Measurements from ENCODE around the gene HS3ST6.
"Not testable (repeated sequence)": the region's sequence is repeated elsewhere in the genome, so short reads cannot be mapped to it uniquely, and the experiment has no call there.

HS3ST6 gene

DNA sequence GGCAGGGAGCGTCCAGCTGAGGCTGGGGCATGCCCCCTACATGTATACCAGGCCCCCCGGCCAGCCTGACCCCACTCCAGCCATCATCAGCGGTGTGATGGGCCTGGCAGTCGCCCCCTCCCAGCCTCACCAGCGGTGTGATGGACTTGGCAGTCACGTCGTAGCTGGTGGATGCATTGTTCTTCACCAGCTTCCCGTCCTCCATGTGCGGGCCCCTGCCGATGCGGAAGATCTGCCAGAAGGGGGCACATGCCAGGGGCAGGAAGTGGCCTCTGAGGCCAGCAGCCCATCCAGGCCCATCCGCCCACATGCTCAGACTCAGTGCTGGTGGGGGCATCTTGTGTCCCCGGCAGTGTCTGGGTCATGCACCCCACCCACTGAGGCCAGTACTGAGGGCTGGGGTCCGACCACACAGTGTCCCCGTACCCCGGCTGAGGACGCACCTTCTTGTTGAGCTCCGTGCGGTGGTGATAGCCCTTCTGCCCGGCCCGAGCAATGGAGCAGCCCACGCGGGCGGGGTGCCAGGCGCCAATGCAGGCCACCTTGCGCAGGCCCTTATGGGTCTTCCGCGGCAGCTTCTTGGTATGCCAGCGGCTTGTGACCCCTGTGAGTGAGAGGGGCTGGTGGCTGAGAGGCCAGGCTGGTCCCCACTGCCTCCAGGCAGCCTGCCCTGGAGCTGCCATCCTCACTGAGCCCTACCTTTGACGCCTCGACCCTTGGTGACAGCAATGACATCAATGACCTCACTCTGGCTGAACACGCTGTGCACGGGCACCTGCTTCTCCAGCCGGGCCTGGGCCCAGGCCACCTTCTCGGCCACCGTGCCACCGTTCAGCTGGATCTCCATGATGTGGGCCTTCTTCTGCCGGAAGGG, 28.5 kb upstream of the HS3ST6 start:
- DNase-seq (ENCODE audit: low read depth), result no peak

DNA sequence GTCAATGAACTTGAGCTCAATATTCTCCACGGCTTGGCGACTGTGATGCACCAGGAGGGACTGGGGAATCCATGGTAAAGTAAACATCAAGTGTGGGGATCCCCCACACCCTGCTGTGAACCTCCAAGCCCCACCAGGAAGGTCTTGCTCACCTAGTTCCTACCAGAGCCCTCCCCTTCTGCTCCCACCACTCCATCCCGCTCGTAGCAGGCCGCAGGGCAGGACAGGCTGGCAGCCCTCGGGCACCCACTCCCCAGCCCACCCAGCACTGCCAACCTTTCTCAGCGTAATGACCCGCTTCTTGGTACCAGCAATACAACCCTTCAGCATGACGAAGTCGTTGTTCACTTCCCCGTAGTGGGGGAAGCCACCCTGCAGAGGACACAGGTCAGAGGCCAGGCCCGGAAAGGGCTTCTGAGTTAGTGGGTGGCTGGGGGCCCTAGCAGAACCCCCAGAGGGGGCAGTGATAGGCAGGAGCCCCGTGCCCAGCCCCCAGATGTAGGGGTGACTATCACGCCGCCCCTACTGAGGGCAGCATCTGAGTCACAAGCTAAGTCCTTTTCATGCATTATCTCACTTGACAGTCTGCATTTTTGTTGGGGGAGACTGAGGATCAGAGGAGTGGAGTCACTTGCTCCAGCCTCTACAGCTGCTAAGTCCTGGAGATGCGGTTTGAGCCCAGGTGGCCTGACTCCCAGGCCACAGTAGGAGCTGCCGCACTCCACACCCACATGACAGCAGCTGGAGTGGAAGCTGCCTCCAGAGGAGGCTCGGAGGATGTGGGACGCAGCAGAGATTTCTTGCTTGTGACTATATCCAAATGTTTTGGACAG, 27.6 kb upstream of the HS3ST6 start:
- DNase-seq (ENCODE audit: low read depth), result no peak

DNA sequence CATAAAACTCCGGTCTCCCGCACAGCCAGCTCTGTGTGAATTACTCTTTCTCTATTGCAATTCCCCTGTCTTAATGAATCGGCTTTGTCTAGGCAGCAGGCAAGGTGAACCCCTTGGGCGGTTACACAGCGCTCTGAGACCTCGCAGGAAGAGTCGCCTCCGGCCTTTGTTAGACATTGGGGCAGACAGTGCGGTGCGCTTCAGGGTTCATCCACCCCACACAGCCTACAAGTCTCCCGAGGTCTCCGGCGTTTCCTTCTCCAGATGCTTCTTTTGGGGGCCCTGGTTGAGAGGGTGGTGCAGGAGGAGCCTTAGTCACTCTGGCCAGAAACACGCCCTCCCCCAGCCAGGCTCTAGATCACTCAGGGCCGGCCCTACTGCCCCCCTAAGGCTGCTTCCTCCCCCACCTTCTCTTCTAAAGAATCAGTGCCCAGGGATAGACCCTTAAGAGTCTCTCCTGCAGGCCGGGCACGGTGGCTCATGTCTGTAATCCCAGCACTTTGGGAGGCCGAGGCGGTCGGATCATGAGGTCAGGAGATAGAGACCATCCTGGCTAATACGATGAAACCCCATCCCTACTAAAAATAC, 26.5 kb upstream of the HS3ST6 start:
- no peak for DNase-seq (ENCODE audit: low read depth)

- DNase-seq (ENCODE audit: low read depth), result peak; percentile 96
Observed at GRCh38 chr16:1942810-1943726, 24.9 kb upstream of the HS3ST6 start, which contains the start of gene MSRB1. MSRB1 (minus strand) TSS chr16:1943199; CDS start chr16:1943156, 43 bp downstream.

GRCh38 chr16:1942047-1942809, 24.0 kb upstream of the HS3ST6 start:
- no peak for DNase-seq (ENCODE audit: low read depth)

- DNase-seq (ENCODE audit: low read depth), result no peak
Observed at GRCh38 chr16:1941162-1942046, 23.2 kb upstream of the HS3ST6 start.

DNA sequence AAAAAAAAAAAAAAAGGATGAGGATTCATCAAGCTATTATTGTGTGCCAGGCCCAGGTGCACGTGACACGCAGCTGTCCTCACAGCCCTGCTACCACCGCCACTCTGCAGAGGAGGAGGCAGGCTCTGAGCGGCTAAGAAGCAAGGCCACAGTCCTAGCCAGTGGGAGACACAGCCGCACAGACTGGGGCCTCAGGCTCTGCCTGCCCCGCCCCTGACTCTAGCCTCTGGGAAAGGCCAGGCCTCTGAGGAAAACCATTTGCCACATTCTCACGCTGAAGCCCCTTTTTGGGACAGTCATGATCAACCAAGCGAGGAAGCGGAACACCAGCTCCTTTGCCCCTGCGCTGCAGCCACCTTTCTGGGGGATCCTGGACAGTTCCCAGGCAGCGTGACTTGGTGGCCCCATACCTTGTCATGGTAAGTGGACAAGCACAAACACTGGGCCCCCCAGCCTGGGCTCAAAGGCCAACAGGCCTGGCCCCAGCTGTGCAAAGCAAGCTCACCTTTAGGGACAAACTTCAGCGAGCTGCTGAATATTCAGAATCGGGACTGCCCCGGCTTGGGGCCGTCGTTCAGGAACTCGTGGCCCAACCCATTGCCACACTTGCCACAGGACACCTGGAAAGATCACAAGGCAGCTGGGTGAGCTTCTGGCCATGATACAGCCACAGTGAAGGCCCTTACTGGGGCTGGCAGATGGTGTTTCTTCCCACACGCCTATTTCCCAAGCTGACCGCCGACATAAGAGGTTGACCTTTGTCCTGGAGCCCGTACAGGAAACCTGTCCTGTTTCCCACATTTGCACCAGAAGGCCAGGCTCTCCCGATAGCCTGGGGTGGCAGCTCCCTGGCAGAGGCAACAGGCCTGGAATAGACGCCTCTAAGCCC, 22.3 kb upstream of the HS3ST6 start:
- no peak for DNase-seq (ENCODE audit: low read depth)

GRCh38 chr16:1939833-1940232, 21.6 kb upstream of the HS3ST6 start:
- DNase-seq (ENCODE audit: low read depth), result not testable (repeated sequence)

DNA sequence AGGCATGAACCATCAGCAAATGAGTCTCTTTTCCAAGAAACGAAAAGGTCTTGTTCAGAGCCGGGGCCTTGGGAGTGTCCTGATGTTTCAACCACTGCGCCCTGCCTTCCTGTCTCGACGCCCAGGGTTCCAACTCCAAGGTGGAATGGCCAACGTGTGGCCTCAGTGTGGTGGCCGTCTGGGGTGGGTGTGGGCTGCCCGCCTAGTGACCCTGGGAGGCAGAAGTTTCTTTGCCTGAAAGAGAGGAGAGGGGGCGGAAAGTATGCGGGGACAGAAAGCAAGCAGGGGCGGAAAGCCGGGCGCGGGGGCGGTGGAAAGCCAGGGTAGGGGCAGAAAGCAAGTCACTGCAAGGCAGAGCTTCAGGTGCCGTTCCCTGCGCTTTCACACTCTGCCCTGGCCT, 20.7 kb upstream of the HS3ST6 start:
- DNase-seq (ENCODE audit: low read depth), result no peak

DNA sequence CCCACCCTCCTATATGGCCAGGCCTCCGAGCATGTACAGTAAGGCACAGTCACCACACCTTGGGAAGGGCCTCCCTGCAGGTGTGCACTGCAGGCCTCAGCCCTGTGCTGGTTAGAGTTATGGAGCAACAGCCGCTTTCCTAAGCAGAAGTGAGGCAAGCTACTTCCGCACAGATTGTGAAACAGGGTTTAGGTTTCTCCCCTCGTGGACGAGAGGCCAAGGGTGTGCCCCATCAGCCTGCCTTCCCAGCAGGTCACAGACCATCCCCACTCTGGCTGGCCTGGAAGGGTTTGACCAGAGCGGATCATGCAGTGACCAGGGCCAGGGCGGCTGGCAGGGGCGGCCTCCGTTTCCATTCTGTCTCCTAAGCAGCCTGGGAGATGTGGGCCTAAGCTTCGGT, 20.1 kb upstream of the HS3ST6 start:
- no peak for DNase-seq (ENCODE audit: low read depth)

DNA sequence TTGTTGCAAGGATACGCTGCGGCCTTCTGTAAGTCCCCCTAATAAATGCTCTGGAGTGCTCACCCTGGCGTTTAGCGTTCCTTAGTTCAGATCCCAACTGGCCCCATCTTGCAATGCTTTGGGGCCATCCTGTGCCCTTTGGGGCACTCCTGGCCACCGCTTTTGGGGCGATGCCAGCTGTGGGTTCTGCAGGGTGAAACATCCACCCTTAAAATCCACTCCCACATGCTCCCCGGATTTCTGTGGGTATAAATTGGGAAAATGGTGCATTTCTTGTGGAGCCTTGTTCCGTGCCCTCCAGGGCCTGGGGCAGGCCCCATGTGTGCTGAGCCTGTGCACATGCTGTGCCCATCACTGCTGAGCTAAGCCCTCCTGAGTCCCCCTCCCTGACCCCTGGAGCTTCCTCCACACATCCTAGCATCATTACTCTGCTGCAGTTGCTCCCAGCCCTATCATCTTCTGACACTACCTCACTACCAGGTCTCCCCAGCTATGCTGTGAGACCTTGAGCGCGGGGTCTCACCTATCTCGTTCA, 18.8 kb upstream of the HS3ST6 start:
- no peak for DNase-seq (ENCODE audit: low read depth)

DNA sequence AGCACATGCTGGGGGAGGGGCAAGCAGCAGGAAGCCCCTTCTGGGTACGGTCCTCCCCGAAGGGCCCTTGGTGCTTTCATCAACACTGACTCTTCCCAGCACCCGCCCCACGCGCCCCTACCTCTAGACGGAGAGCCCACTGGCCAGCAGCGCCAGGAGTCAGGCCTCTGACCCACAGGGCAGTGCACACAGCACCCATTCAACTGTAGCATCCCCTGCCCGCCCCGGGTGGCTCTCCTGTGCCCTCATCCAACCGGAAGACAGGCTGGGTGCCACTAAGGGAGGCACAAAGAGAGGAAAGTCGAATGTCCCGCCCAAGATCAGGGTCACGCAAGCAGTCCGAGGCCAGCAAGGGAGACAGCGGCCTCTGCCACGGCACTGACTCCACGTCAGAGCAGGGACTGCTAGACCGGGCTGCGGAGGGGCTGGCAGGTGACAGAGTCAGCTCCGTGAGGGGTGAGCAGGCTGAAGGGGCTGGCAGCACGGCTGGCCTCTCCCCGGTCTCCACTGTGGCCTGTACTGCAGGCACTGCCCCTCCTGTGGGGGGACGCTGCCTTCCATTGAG, 15.0 kb upstream of the HS3ST6 start:
- no peak for DNase-seq (ENCODE audit: low read depth)

DNA sequence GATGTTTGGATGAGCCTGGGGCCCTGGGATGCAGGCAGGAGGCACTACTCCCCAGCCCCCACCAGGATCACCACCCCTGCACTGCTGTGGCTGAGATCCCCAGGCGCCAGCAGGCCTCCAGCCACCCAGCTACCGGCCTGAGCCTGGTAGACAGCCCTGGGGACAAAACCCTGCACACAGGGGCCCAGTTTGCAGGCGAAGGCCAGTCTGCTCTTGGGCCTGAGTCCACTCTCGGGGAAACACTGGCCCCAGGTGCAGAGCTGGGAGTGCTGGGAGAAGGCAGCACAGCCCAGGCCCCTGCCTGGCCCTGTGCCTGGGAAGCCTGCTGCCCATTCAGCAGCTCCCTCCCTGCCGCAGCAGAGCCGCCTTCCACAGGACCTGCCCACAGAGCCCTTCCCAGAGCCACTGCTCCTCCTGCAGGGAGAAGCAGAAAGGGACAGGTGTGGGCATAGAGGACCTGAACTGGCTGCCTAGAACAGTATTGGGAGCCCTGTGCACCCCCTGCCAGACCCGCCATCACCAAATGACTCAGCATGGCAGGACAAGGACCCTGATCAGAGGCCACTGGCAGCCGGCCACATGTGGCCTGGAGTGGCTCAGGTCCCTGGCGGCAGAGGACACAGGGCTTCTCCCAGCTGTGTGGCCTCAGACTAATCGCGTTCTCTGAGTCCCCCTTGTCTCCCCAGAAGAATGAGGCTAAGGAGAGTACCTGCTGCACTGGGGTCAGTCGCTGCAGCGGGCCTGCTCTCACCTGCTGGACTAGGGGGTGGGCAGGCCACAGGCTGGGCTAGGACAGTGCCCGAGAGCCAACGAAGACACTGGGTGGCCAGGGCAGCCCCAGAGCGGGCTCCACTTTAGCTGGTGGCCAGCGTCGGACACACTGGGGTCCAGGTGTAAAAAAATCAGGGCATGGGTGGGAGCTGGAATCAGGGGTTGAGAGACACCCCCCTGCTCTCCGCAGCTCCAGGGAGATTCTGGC, 14.1 kb upstream of the HS3ST6 start:
- DNase-seq (ENCODE audit: low read depth), result no peak

- no peak for DNase-seq (ENCODE audit: low read depth)
Observed at GRCh38 chr16:1930338-1930720, 12.1 kb upstream of the HS3ST6 start.

- peak; percentile 58 for DNase-seq (ENCODE audit: low read depth)
Observed at GRCh38 chr16:1929578-1930337, 11.5 kb upstream of the HS3ST6 start.

GRCh38 chr16:1929105-1929504, 10.9 kb upstream of the HS3ST6 start:
- no peak for DNase-seq (ENCODE audit: low read depth)
